RWPE1 (cell line): Measurements from ENCODE around the gene SREK1.

Experiments
- CTCF ChIA-PET: fragments of 350-600 bp; sonication (Branson Sonifier 250); formaldehyde crosslinking; extraction: SDS; loops from one replicate; lab custom pipeline; 2021; lab: Yijun Ruan, JAX
- POLR2A ChIA-PET: fragments of 400-600 bp; formaldehyde crosslinking; extraction: SDS; loops from one replicate; lab custom pipeline; 2020; ENCODE audit warnings: antibody characterized with exemption; ENCODE audit not compliant: low non-redundant PET; lab: Yijun Ruan, JAX
- DNase-seq: peaks from one replicate; pipeline ENCODE4 v3.0.0; 2012; ENCODE audit warnings: low spot score
- H3K27ac ChIP-seq: fragments of 450-650 bp; 2 replicates; pipeline ENCODE4 v1.5.1; 2017
- CTCF ChIP-seq: fragments of 450-650 bp; conservative IDR thresholded peaks from 2 replicates; pipeline ENCODE4 v1.5.1; 2017; ENCODE audit warnings: low read depth, mild to moderate bottlenecking

Gene SREK1

DNA sequence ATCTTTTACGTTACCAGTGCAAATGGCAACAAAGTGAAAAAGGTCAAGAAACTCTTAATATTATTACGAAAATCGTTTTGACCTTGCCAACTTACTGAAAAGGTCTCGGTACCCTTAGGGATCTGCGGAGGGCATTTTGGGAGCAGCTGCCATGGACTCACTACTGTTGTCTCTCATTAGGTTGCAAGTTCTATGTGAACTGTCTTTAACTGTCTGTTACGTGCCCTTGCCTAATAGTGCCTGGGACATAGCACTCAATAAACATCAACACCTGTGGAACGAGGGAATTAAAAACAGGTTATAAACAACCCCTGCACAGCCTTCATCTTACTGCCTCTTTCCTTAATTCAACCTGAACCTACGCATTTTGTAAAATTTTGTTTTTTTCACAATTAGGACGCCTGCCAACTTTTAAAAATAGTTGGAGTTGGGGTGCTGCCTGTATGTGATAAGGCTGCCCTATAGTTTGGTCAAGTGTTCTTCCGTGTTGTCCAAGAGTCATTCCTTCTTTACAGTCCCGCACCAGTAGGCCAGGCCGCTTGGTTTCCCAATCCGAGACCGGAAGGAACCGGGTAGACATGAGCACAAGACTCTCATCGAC, 527 bp upstream of the SREK1 start:
- no peak for DNase-seq
- peak overlapping the region; percentile 98 for H3K27ac ChIP-seq
- ChIA-PET CTCF (no interaction called here), POLR2A (interaction anchor here (0.6 to 0.7 kb wide), 2 partner anchors 14 to 15 kb away, joined by 3 read pairs; no protein-coding TSS in a partner anchor)
- no peak for TF ChIP-seq CTCF

DNA sequence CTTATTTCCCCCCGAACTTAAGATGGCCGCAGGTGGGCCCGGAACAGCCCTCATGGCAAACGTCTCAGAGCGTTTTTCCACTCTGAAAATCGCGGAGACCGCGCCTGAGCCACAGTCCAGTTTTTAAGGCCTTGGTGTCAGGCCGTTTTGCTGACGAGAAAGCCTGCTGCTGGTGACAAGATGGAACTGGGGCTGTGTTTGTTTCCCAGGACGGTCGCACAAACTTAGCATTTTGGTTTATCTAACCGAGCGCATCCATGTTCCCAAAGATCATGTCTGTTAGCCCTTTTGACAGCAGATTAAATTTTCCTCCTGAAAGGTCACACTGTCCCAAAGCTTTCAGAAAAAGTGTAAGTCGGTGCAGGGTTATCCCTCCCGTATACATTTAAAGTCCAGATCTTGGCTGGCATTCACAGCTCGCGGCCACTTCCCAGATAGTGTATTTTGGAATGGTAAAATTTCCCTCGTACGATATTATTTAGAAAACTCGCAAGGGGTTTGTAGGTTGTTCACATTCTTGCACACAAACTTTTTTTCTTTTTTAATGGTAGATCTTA, 812 bp downstream of the SREK1 start:
- H3K27ac ChIP-seq, result peak overlapping the region; percentile 98
- CTCF ChIA-PET, result interaction anchor here (0.5 to 0.6 kb wide), 2 partner anchors 15 to 1509 kb away, joined by 3 to 4 read pairs; no protein-coding TSS in a partner anchor
- POLR2A ChIA-PET, result no interaction called here
- no peak for TF ChIP-seq CTCF
- DNase-seq, result peak; percentile 26

DNA sequence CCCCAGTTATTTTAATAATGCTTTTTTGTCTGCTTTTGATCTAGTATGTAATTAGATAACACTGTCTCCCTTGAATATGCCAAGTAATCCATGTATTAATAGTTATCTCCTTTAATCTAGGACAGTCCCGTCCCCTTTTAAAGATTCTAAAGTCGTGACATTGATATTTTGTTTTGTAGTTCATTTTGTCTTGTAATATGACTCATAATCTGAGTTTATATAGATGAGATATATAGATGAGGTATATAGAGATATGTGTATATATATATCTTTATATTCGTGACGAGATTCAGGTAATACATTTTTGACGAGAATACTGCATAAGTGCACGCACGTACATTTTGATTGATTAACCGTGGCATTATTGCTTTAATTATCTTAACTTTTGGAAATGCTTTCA, 1.6 kb downstream of the SREK1 start:
- no peak overlapping the region for H3K27ac ChIP-seq
- CTCF ChIA-PET, result no interaction called here
- TF ChIP-seq CTCF, result no peak
- no peak for DNase-seq
- POLR2A ChIA-PET, result no interaction called here

GRCh38 chr5:66149950-66150349, 5.8 kb downstream of the SREK1 start:
- CTCF ChIA-PET, result no interaction called here
- no peak for TF ChIP-seq CTCF
- DNase-seq, result no peak
- POLR2A ChIA-PET, result no interaction called here
- no peak overlapping the region for H3K27ac ChIP-seq

GRCh38 chr5:66151030-66151429, 6.9 kb downstream of the SREK1 start:
- H3K27ac ChIP-seq, result no peak overlapping the region
- TF ChIP-seq CTCF, result no peak
- ChIA-PET CTCF (interaction anchor here (0.7 kb wide), 1 partner anchor 726 kb away, joined by 4 read pairs; no protein-coding TSS in a partner anchor), POLR2A (no interaction called here)
- DNase-seq, result no peak

GRCh38 chr5:66151491-66151890, 7.4 kb downstream of the SREK1 start:
- CTCF ChIA-PET, result interaction anchor here (0.5 kb wide), 1 partner anchor 528 kb away, joined by 5 read pairs; the partner anchor contains the start of gene TRIM23
- no peak for DNase-seq

More at GRCh38 chr5:66151491-66151890, 7.4 kb downstream of the SREK1 start:
- POLR2A ChIA-PET, result no interaction called here
- no peak for TF ChIP-seq CTCF
- H3K27ac ChIP-seq, result no peak overlapping the region
